Endothelial cell of umbilical vein (primary cell): Measurements from ENCODE around the gene PRR15. TPM values are rescaled to one million over a fixed set of nuclear protein-coding genes. Genes with fewer than 3 reads are reported as not detected.

ENCODE experiments used
- BruUV-seq: library from RNA; stranded (reverse); fragments of 400-500 nt; replicated peaks from 2 replicates; lab custom pipeline; 2021; lab: Mats Ljungman, UMichigan
- CTCF ChIA-PET: fragments of 300-600, 350-600 bp; sonication (Branson Sonifier 250); formaldehyde crosslinking; loops from one replicate; lab custom pipeline; 2021; ENCODE audit warnings: antibody characterized with exemption, inconsistent platforms; lab: Charles Lee
- POLR2A ChIA-PET: fragments of 300-600, 350-600 bp; sonication (Branson Sonifier 250); formaldehyde crosslinking; loops from one replicate; lab custom pipeline; 2021; ENCODE audit warnings: antibody characterized with exemption, inconsistent platforms; lab: Charles Lee
- DNase-seq: peaks from one replicate; pipeline ENCODE4 v3.0.0-alpha.2; 2011; ENCODE audit warnings: low read depth, low spot score
- FAIRE-seq: peaks from 2 replicates; lab custom pipeline; 2011; peaks lifted over from hg19 to GRCh38; lab: Jason Lieb, UNC
- H2AFZ ChIP-seq: 2 replicates; pipeline ENCODE4 v1.6.0; 2012; ENCODE audit warnings: low read depth, low read length, control low read depth, inconsistent platforms
- H3K27ac ChIP-seq: 2 replicates; pipeline ENCODE4 v1.5.1; 2011; ENCODE audit warnings: low read depth, mild to moderate bottlenecking, control low read depth, low read length, moderate library complexity; ENCODE audit not compliant: insufficient read depth
- H3K27me3 ChIP-seq, 2 experiments: 2 replicates each; pipeline versions ENCODE4 v1.6.0 to v1.6.1; 2011; ENCODE audit warnings: low read length in 2 of 2, mixed read lengths in 1 of 2; ENCODE audit not compliant: control insufficient read depth in 2 of 2, insufficient read depth in 2 of 2
- H3K36me3 ChIP-seq, 2 experiments: 2 replicates in 1 of 2; 3 replicates in 1 of 2; pipeline ENCODE4 v1.5.1; 2011; ENCODE audit warnings: low read length in 2 of 2, mild to moderate bottlenecking in 1 of 2, moderate library complexity in 1 of 2; ENCODE audit not compliant: control insufficient read depth in 2 of 2, insufficient read depth in 2 of 2; ENCODE audit errors: extremely low read depth in 1 of 2
- H3K4me1 ChIP-seq: 3 replicates; pipeline ENCODE4 v1.5.1; 2011; ENCODE audit warnings: mild to moderate bottlenecking, low read length; ENCODE audit not compliant: control insufficient read depth, insufficient read depth; ENCODE audit errors: extremely low read depth
- H3K4me2 ChIP-seq: 2 replicates; pipeline ENCODE4 v1.6.1; 2011; ENCODE audit warnings: low read length, control low read depth, mixed read lengths; ENCODE audit not compliant: insufficient read depth
- H3K4me3 ChIP-seq, 3 experiments: fragments of 200-600 bp in 1 of 3; sonication (generic), shearing (Covaris generic) in 1 of 3; replicated peaks in 1 of 3; 2 replicates each; pipeline ENCODE4 v1.5.1; 2011 to 2016; ENCODE audit warnings: control low read depth in 3 of 3, low read length in 3 of 3, mild to moderate bottlenecking in 2 of 3, inconsistent platforms in 1 of 3, low read depth in 1 of 3, moderate library complexity in 1 of 3; ENCODE audit not compliant: insufficient read depth in 1 of 3
- H3K79me2 ChIP-seq: 2 replicates; pipeline ENCODE4 v1.6.0; 2012; ENCODE audit warnings: low read length, inconsistent platforms; ENCODE audit not compliant: control insufficient read depth, insufficient read depth
- H3K9ac ChIP-seq: replicated peaks from 2 replicates; pipeline ENCODE3; 2011; ENCODE audit warnings: low read length, control low read depth; ENCODE audit not compliant: insufficient read depth; ENCODE audit errors: extremely low read depth
- H3K9me1 ChIP-seq: replicated peaks from 3 replicates; pipeline ENCODE4 v1.6.0; 2011; ENCODE audit warnings: mild to moderate bottlenecking, low read length; ENCODE audit not compliant: control insufficient read depth, insufficient read depth; ENCODE audit errors: extremely low read depth
- H3K9me3 ChIP-seq: replicated peaks from 2 replicates; pipeline ENCODE4 v1.5.1; 2012; ENCODE audit warnings: low read length, inconsistent platforms; ENCODE audit not compliant: control insufficient read depth, insufficient read depth
- H4K20me1 ChIP-seq: replicated peaks from 2 replicates; pipeline ENCODE3; 2011; ENCODE audit warnings: mild to moderate bottlenecking, low read length; ENCODE audit not compliant: control insufficient read depth, insufficient read depth; ENCODE audit errors: extremely low read depth
- EZH2 ChIP-seq: IDR thresholded peaks from 2 replicates; pipeline ENCODE4 v1.6.1; 2012; ENCODE audit warnings: borderline replicate concordance, low read depth, mild to moderate bottlenecking, moderate library complexity, low read length, inconsistent platforms; ENCODE audit not compliant: severe bottlenecking
- FOS ChIP-seq: IDR thresholded peaks from 2 replicates; pipeline ENCODE4 v1.6.1; 2011; ENCODE audit warnings: mild to moderate bottlenecking, low read length, moderate library complexity, borderline replicate concordance; ENCODE audit not compliant: insufficient read depth
- GATA2 ChIP-seq: IDR thresholded peaks from 2 replicates; pipeline ENCODE4 v1.7.0; 2011; ENCODE audit warnings: low read depth, mild to moderate bottlenecking, moderate library complexity, mixed read lengths, low read length; ENCODE audit not compliant: insufficient read length, insufficient read depth
- JUN ChIP-seq: IDR thresholded peaks from 2 replicates; pipeline ENCODE4 v1.6.1; 2011; ENCODE audit warnings: borderline replicate concordance, low read depth; ENCODE audit not compliant: insufficient read length, insufficient read depth
- MYC ChIP-seq: IDR thresholded peaks from one replicate; pipeline ENCODE4 v1.6.1; 2011; ENCODE audit warnings: mild to moderate bottlenecking, low read depth, low read length
- POLR2A ChIP-seq: IDR thresholded peaks from 2 replicates; pipeline ENCODE4 v1.6.1; 2012; ENCODE audit warnings: low read depth, mild to moderate bottlenecking, control low read depth, low read length
- POLR2AphosphoS5 ChIP-seq: IDR thresholded peaks from 2 replicates; pipeline ENCODE4 v1.6.1; 2012; ENCODE audit warnings: low read depth, mild to moderate bottlenecking, control low read depth, low read length, moderate library complexity; ENCODE audit not compliant: insufficient read depth
- dilution Hi-C: fragments of 300-500 bp; cut with MboI; formaldehyde crosslinking; loops from one replicate; pipeline ENCODE4 v1.15.0; 2019; ENCODE audit warnings: low sequenced_read_pairs; ENCODE audit not compliant: extremely low pct_ligation_motif_present
- intact Hi-C: fragments of 100-400 bp; cut with micrococcal nuclease; formaldehyde crosslinking; loops from one replicate; pipeline ENCODE4 v1.10.0; 2022
- polyA plus RNA-seq, 4 experiments: library from polyadenylated mRNA; depleted of rRNA in 3 of 4; stranded (reverse) in 3 of 4; unstranded in 1 of 4; fragments of >200 nt; gene quantifications; 2 replicates each; pipeline versions ENCODE4 v1.2.1 to v1.2.3, GENCODE V29; 2011 to 2012; ENCODE audit warnings: missing spikeins in 1 of 4
- total RNA-seq: library from RNA; stranded (reverse); gene quantifications from 2 replicates; pipeline ENCODE4 v1.2.3, GENCODE V29; 2021
- TF ChIP-seq, protein P1 (sequence below): IDR thresholded peaks from 2 replicates; pipeline ENCODE4 v1.6.1; 2011; ENCODE audit not compliant: insufficient read depth, insufficient read length
- TF ChIP-seq, protein P2 (sequence below), 2 donors: IDR thresholded peaks; 1 replicate in 1 of 2; 2 replicates in 1 of 2; pipeline ENCODE4 v1.5.1; 2011; ENCODE audit warnings: low read length in 2 of 2, mild to moderate bottlenecking in 2 of 2, moderate library complexity in 2 of 2, control low read depth in 1 of 2, inconsistent platforms in 1 of 2, low read depth in 1 of 2; ENCODE audit not compliant: insufficient read depth in 1 of 2; ENCODE audit errors: extremely low read depth in 1 of 2

Gene PRR15
- total and polyA plus RNA-seq, 2 donors (not counting 3 experiments of a cell fraction or from before 2014, with no cell fraction given) = 1.8 to 5.0 TPM

DNA sequence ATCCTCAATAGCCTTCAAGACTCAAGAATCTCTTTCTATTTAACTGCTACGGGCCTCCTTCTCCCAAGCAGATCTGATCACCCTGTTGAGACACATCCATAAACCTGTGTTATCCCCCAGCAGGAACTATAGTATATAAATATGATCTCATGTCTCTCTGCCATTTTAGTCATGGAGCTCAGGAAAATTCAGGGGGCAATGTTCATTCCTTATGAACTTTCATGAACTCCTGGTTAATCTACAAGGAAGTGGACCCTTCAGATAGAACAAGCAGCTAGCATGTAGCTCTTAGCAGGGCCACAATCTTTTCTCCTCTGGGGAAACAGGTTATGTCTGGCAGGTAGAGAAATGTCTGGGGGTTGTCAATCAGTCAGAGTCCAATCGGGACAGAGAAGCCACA lies 8.9 kb downstream of the PRR15 start:
- Histone ChIP-seq H2AFZ (no peak overlapping the region), H3K9me1 (no peaks in the 10 kb centered on the region), H3K4me2 (no peak overlapping the region), H3K79me2 (no peaks in the 10 kb centered on the region), H3K9ac (no peak overlapping the region), H4K20me1 (no peaks in the 10 kb centered on the region), H3K36me3 (no peaks in the 10 kb centered on the region), H3K9me3 (no peaks in the 10 kb centered on the region), H3K27me3 (peaks cover 6 to 11% of the 10 kb centered on the region in 2 experiments), H3K27ac (no peak overlapping the region), H3K4me1 (no peaks in the 10 kb centered on the region), H3K4me3 (no peak overlapping the region)
- no TSS peak for BruUV-seq
- TF ChIP-seq MYC (no peak), FOS (no peak), POLR2A (no peak), GATA2 (no peak), JUN (no peak), POLR2AphosphoS5 (no peak), EZH2 (no peak)
- TF ChIP-seq, protein P1, sequence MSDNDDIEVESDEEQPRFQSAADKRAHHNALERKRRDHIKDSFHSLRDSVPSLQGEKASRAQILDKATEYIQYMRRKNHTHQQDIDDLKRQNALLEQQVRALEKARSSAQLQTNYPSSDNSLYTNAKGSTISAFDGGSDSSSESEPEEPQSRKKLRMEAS = no peak
- TF ChIP-seq, protein P2, sequence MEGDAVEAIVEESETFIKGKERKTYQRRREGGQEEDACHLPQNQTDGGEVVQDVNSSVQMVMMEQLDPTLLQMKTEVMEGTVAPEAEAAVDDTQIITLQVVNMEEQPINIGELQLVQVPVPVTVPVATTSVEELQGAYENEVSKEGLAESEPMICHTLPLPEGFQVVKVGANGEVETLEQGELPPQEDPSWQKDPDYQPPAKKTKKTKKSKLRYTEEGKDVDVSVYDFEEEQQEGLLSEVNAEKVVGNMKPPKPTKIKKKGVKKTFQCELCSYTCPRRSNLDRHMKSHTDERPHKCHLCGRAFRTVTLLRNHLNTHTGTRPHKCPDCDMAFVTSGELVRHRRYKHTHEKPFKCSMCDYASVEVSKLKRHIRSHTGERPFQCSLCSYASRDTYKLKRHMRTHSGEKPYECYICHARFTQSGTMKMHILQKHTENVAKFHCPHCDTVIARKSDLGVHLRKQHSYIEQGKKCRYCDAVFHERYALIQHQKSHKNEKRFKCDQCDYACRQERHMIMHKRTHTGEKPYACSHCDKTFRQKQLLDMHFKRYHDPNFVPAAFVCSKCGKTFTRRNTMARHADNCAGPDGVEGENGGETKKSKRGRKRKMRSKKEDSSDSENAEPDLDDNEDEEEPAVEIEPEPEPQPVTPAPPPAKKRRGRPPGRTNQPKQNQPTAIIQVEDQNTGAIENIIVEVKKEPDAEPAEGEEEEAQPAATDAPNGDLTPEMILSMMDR (IDR thresholded peaks at IDR 0.05; ENCODE audit: extremely low read depth in 1 of 2, insufficient read depth in 1 of 2, low read depth in 1 of 2, low read length in 2 of 2) = no peak
- CTCF ChIA-PET = no interaction called here
- dilution Hi-C loops = no loop called here
- no peak for FAIRE-seq
- POLR2A ChIA-PET = no interaction called here
- no peak for DNase-seq
- intact Hi-C loops = no loop called here
